HUES6 (cell line): ENCODE data around the gene HTR3B.

Experiments used
- H3K27ac ChIP-seq: 2 replicates; pipeline ENCODE4 v1.7.0; 2013; ENCODE audit warnings: low read depth, mild to moderate bottlenecking, low read length, inconsistent platforms
- H3K27me3 ChIP-seq: 2 replicates; pipeline ENCODE4 v1.6.1; 2013; ENCODE audit warnings: low read length; ENCODE audit not compliant: control insufficient read depth, insufficient read depth
- H3K36me3 ChIP-seq: 2 replicates; pipeline ENCODE4 v1.6.1; 2013; ENCODE audit warnings: low read length; ENCODE audit not compliant: control insufficient read depth, insufficient read depth
- H3K4me1 ChIP-seq: 2 replicates; pipeline ENCODE4 v1.6.1; 2013; ENCODE audit warnings: low read length; ENCODE audit not compliant: control insufficient read depth, insufficient read depth
- H3K4me3 ChIP-seq: 2 replicates; pipeline ENCODE4 v1.5.1; 2013; ENCODE audit warnings: low read depth, low read length
- H3K9ac ChIP-seq: one replicate; pipeline ENCODE4 v1.6.1; 2013; ENCODE audit warnings: mild to moderate bottlenecking, low read length
- H3K9me3 ChIP-seq: 2 replicates; pipeline ENCODE4 v1.6.1; 2013; ENCODE audit warnings: low read depth, low read length; ENCODE audit not compliant: control insufficient read depth, insufficient read depth

HTR3B gene

DNA sequence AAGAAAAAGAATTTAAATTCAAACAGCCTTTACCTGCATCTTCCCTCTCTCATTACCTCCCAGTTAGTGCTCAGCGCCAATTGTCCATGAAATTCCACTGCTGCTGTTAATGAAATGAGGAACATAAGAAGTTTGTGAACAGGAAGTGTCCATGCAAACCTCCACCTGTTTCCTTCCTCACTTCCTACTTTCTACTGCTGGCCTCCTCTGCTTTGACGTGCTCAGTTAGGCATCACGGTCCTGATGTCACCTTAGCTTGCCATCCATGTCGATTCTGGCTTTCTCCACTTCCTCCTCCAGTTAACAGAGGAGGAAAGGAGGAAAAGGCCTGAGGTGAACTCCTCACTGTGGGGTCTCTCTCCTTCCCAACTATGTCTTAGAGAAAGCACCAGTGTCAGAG, 43.4 kb downstream of the HTR3B start:
- Histone ChIP-seq H3K4me3 (no peak overlapping the region), H3K36me3 (no peaks in the 10 kb centered on the region), H3K9me3 (no peaks in the 10 kb centered on the region), H3K27me3 (no peaks in the 10 kb centered on the region), H3K27ac (no peak overlapping the region), H3K4me1 (peaks cover 25% of the 10 kb centered on the region), H3K9ac (no peak overlapping the region)

- H3K9ac ChIP-seq = no peak overlapping the region
- no peaks in the 10 kb centered on the region for H3K27me3 ChIP-seq
- H3K4me1 ChIP-seq = peaks cover 25% of the 10 kb centered on the region
- no peaks in the 10 kb centered on the region for H3K9me3 ChIP-seq
- no peaks in the 10 kb centered on the region for H3K36me3 ChIP-seq
- no peak overlapping the region for H3K4me3 ChIP-seq
- H3K27ac ChIP-seq = 0 out of 2 replicates have a peak overlapping the region, but pooled peaks have one; percentile 39
These were observed 45.3 kb downstream of the HTR3B start for GRCh38 chr11:113949891-113950290.

DNA sequence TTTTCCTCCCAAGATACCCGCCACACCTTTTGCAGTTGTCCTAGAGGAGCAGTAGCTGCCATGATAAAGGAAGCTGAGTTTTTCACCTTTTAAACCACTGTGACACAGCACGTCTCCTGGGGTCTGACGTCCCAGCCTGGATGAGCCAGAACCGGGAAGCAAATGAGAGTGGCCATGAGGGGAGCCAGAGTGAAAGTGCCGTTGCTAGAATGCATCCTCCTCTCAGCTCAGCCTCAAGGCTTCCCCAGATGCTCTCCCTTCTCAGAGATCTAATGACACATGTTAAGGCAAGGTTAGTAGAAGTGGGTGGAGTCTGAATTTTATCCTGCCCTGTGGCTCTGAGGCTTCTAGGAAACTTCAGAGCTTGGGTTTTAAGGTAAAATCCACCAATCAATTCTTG, 46.9 kb downstream of the HTR3B start:
- Histone ChIP-seq H3K27me3 (no peaks in the 10 kb centered on the region), H3K4me3 (no peak overlapping the region), H3K9ac (no peak overlapping the region), H3K4me1 (peaks cover 25% of the 10 kb centered on the region), H3K27ac (no peak overlapping the region), H3K9me3 (no peaks in the 10 kb centered on the region), H3K36me3 (no peaks in the 10 kb centered on the region)

DNA sequence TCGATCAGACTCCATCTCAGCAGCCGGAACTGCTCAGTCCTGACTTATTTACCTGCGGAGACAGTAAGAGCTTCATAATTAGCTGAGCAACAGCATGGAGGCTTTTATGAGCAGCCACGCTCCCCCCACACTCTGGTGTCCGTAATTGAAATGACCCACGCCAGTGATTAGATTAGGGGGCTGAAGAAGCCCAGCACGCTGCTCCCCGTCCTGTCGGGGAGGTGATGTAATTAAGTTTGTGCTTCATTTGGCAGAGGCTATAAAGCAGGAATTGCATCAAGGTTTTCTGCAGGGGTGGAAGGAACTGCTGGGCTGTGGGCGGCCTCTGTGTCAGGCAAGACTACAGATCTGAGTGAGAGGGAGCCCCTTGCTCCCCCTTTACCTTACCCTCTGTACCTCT, 47.5 kb downstream of the HTR3B start:
- Histone ChIP-seq H3K4me1 (peaks cover 29% of the 10 kb centered on the region), H3K36me3 (no peaks in the 10 kb centered on the region), H3K9ac (no peak overlapping the region), H3K9me3 (no peaks in the 10 kb centered on the region), H3K4me3 (no peak overlapping the region), H3K27ac (no peak overlapping the region), H3K27me3 (no peaks in the 10 kb centered on the region)

- no peak overlapping the region for H3K4me3 ChIP-seq
- no peak overlapping the region for H3K9ac ChIP-seq
- H3K9me3 ChIP-seq = no peaks in the 10 kb centered on the region
- peaks cover 34% of the 10 kb centered on the region for H3K4me1 ChIP-seq
- H3K36me3 ChIP-seq = no peaks in the 10 kb centered on the region
- H3K27me3 ChIP-seq = no peaks in the 10 kb centered on the region
- no peak overlapping the region for H3K27ac ChIP-seq
These were observed 48.0 kb downstream of the HTR3B start for GRCh38 chr11:113952588-113952987.

GRCh38 chr11:113954235-113954634, 49.6 kb downstream of the HTR3B start:
- Histone ChIP-seq H3K27ac (no peak overlapping the region), H3K36me3 (no peaks in the 10 kb centered on the region), H3K4me1 (peaks cover 49% of the 10 kb centered on the region), H3K9me3 (no peaks in the 10 kb centered on the region), H3K27me3 (no peaks in the 10 kb centered on the region), H3K9ac (no peak overlapping the region), H3K4me3 (no peak overlapping the region)

DNA sequence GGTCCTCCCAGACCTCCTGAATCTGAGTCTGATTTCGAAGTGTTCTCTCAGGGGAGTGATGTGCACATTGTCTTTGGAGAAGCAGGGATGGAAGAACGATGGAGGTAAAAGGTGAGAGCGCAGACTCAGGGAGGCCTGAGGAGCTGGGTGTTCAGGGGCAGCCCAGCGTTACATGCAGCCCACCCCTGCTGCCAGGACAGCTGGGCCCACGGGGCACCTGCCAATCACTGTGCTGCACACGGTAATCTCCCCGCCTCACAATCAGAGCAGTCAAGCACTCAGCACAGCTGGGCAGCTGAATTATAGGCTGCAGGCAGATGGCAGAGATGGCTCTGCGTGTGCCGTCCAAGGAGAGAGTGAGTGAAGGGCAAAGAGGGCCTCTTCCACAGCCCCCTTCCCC, 52.4 kb downstream of the HTR3B start:
- H3K27me3 ChIP-seq = no peaks in the 10 kb centered on the region
- peaks cover 43% of the 10 kb centered on the region for H3K4me1 ChIP-seq
- H3K36me3 ChIP-seq = no peaks in the 10 kb centered on the region
- H3K4me3 ChIP-seq = no peak overlapping the region
- H3K27ac ChIP-seq = no peak overlapping the region
- H3K9me3 ChIP-seq = no peaks in the 10 kb centered on the region
- no peak overlapping the region for H3K9ac ChIP-seq

DNA sequence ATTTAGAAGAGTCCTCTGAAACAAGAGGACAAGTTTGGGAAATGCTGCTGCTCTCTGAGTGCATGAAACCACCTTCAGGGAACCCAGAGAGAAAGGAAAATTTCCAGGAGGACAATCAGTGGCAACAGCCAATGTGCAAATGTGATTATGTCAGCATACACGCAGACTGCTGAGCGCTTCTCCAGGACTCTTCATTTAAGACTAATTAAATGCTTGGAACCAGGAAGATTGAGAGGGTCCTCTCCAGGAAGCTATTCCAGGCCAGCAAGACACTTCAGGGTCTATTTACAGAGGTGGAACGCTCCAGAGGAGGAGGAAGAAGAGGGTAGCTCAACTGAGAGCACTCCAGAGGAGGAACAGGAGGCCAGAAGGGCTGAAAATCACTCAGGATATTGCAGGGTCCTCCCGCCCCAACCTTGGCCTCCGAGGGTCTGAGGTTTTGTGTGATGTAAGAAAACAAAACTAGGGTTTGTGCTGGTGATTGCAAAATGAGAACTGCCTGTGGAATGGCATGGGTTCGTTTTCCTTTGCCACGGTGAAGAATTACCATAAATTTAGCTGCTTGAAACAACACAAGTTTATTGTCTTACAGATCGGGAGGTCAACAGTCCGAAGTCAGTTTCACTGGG, 56.2 kb downstream of the HTR3B start:
- H3K4me3 ChIP-seq = no peak overlapping the region
- H3K9ac ChIP-seq = no peak overlapping the region
- H3K36me3 ChIP-seq = no peaks in the 10 kb centered on the region
- H3K4me1 ChIP-seq = peaks cover 42% of the 10 kb centered on the region
- no peak overlapping the region for H3K27ac ChIP-seq
- no peaks in the 10 kb centered on the region for H3K27me3 ChIP-seq
- H3K9me3 ChIP-seq = no peaks in the 10 kb centered on the region

- H3K4me3 ChIP-seq = no peak overlapping the region
- no peak overlapping the region for H3K27ac ChIP-seq
- H3K9ac ChIP-seq = no peak overlapping the region
- H3K36me3 ChIP-seq = no peaks in the 10 kb centered on the region
- peaks cover 7% of the 10 kb centered on the region; the same call in 1 of the 2 replicates for H3K4me1 ChIP-seq
- H3K27me3 ChIP-seq = no peaks in the 10 kb centered on the region
- no peaks in the 10 kb centered on the region for H3K9me3 ChIP-seq
These were observed 62.8 kb downstream of the HTR3B start for GRCh38 chr11:113967361-113967760.

DNA sequence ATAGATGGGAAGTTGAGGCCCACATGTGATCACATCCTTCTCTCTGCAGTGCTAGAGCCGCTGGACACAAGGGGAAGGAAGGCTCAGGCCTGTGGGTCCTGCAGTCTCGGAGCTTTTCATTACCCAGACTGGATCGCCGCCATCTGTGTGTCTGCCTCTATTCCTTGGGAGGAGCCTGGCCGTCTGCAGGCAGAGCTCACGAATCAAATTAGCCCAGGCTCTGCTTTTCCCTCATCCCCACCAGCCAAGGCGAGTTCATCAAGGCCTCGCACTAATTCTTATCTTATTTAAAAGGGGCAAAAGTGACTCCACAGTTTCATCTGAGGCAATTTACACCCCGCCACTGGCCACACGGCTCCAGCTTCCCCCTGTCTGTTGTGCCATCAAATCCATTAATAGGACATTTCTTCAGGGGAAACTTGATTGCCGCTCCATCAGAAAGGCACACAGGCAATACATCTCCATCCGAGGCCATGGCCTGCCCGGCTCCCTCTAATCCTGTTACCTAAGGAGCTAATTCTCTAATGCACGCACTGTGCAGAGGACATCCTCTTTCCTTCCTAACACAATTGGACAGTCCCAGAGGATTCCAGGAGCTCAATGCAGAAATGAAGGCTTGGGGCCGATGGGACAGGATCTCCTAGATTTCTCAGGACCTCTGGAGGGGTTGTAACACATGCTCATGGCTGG, 67.1 kb downstream of the HTR3B start:
- Histone ChIP-seq H3K27me3 (peaks cover 3% of the 10 kb centered on the region; the same call in 1 of the 2 replicates), H3K9ac (no peak overlapping the region), H3K4me3 (no peak overlapping the region), H3K4me1 (peaks cover 17% of the 10 kb centered on the region), H3K27ac (no peak overlapping the region), H3K36me3 (no peaks in the 10 kb centered on the region), H3K9me3 (no peaks in the 10 kb centered on the region)

- Histone ChIP-seq H3K27me3 (peaks cover 5% of the 10 kb centered on the region; the same call in 1 of the 2 replicates), H3K27ac (no peak within 1 kb of the TSS), H3K36me3 (no peaks in the 10 kb centered on the region), H3K4me3 (peak within 1 kb of the TSS; percentile 37), H3K9me3 (no peaks in the 10 kb centered on the region), H3K9ac (no peak within 1 kb of the TSS), H3K4me1 (peaks cover 17% of the 10 kb centered on the region)
These were observed 70.3 kb downstream of the HTR3B start, which contains the start of gene HTR3A for GRCh38 chr11:113974741-113975470. TSS of gene HTR3A (plus strand) at chr11:113975108. CDS start at chr11:113975326, 218 bp downstream.
